Glutamatergic neuron (in vitro differentiated cells): ENCODE data around the gene CLIP4. TPM values are rescaled to one million over a fixed set of nuclear protein-coding genes. Genes with fewer than 3 reads are reported as not detected.
A peak's percentile ranks its signal among the peaks of the same experiment; 100 is the strongest.

ENCODE experiments used
- DNase-seq: peaks from one replicate; pipeline ENCODE4 v3.0.0; 2022
- H3K27ac Mint-ChIP-seq: one replicate; pipeline ENCODE4 v1.8.0; 2020; ENCODE audit warnings: mild to moderate bottlenecking, mixed read lengths, inconsistent platforms; ENCODE audit not compliant: unreplicated experiment
- H3K27me3 Mint-ChIP-seq: one replicate; pipeline ENCODE4 v1.8.0; 2020; ENCODE audit warnings: mild to moderate bottlenecking, moderate library complexity, mixed read lengths, inconsistent platforms; ENCODE audit not compliant: unreplicated experiment
- H3K36me3 Mint-ChIP-seq: one replicate; pipeline ENCODE4 v1.8.0; 2020; ENCODE audit warnings: mild to moderate bottlenecking, mixed read lengths, inconsistent platforms; ENCODE audit not compliant: unreplicated experiment
- H3K4me1 Mint-ChIP-seq: one replicate; pipeline ENCODE4 v1.8.0; 2020; ENCODE audit warnings: mild to moderate bottlenecking, low read depth, mixed read lengths, inconsistent platforms; ENCODE audit not compliant: unreplicated experiment
- H3K4me3 Mint-ChIP-seq: one replicate; pipeline ENCODE4 v1.8.0; 2020; ENCODE audit warnings: mild to moderate bottlenecking, mixed read lengths, inconsistent platforms; ENCODE audit not compliant: unreplicated experiment
- H3K9me3 Mint-ChIP-seq: one replicate; pipeline ENCODE4 v1.8.0; 2020; ENCODE audit warnings: mild to moderate bottlenecking, moderate library complexity, mixed read lengths, inconsistent platforms; ENCODE audit not compliant: unreplicated experiment
- CTCF ChIP-seq: fragments of 200-600 bp; sonication (generic); IDR thresholded peaks from one replicate; pipeline ENCODE4 v1.5.0; 2021; ENCODE audit not compliant: partially characterized antibody, unreplicated experiment
- long read RNA-seq: library from polyadenylated mRNA; unstranded; transcript quantifications from one replicate; pipeline ENCODE4 v2.0.0, GENCODE V29; 2020; ENCODE audit not compliant: unreplicated experiment
- total RNA-seq: library from RNA; stranded (reverse); fragmentation: NEBNext Ultra II Directional; extraction: Animal tissue kit (Norgen Biotek cat#: 25700); gene quantifications from one replicate; pipeline ENCODE4 v1.2.1, GENCODE V29; 2021; ENCODE audit not compliant: unreplicated experiment

Gene CLIP4
- 3.3 TPM for total RNA-seq
- long read RNA-seq: 0 reads

- H3K4me3 Mint-ChIP-seq: peak within 1 kb of the TSS; percentile 92
- peak; percentile 53 for DNase-seq
- H3K27me3 Mint-ChIP-seq: peaks cover 7% of the 10 kb centered on the region
- peaks cover 5% of the 10 kb centered on the region for H3K9me3 Mint-ChIP-seq
- no peaks in the 10 kb centered on the region for H3K36me3 Mint-ChIP-seq
- TF ChIP-seq CTCF: no peak
- H3K4me1 Mint-ChIP-seq: peaks cover 9% of the 10 kb centered on the region
- H3K27ac Mint-ChIP-seq: peak within 1 kb of the TSS; percentile 85
Measured at GRCh38 chr2:29114946-29115609, at the start of gene CLIP4. TSS of gene CLIP4 (plus strand) at chr2:29115415. CDS start at chr2:29121389, 5,974 bp downstream.

GRCh38 chr2:29066271-29066860 lies 48.8 kb upstream of the CLIP4 start:
- TF ChIP-seq CTCF: no peak
- H3K4me1 Mint-ChIP-seq: peaks cover 6% of the 10 kb centered on the region

GRCh38 chr2:29066997-29067605 lies 48.1 kb upstream of the CLIP4 start:
- no peak overlapping the region for H3K27ac Mint-ChIP-seq
- no peak for DNase-seq
- peaks cover 5% of the 10 kb centered on the region for H3K4me1 Mint-ChIP-seq
- H3K4me3 Mint-ChIP-seq: no peak overlapping the region
- TF ChIP-seq CTCF: no peak
- H3K27me3 Mint-ChIP-seq: peaks cover 2% of the 10 kb centered on the region
- no peaks in the 10 kb centered on the region for H3K9me3 Mint-ChIP-seq
- no peaks in the 10 kb centered on the region for H3K36me3 Mint-ChIP-seq

More at GRCh38 chr2:29066271-29066860, 48.8 kb upstream of the CLIP4 start:
- Mint-ChIP-seq H3K36me3 (no peaks in the 10 kb centered on the region), H3K27ac (no peak overlapping the region), H3K9me3 (no peaks in the 10 kb centered on the region), H3K27me3 (peaks cover 2% of the 10 kb centered on the region), H3K4me3 (no peak overlapping the region)
- no peak for DNase-seq

- Mint-ChIP-seq H3K27me3 (no peaks in the 10 kb centered on the region), H3K36me3 (peaks cover 4% of the 10 kb centered on the region), H3K4me1 (peaks cover 4% of the 10 kb centered on the region), H3K9me3 (no peaks in the 10 kb centered on the region), H3K4me3 (no peak overlapping the region), H3K27ac (no peak overlapping the region)
- no peak for DNase-seq
- TF ChIP-seq CTCF: no peak
Measured at GRCh38 chr2:29068513-29068912, 46.7 kb upstream of the CLIP4 start.

GRCh38 chr2:29070526-29070925 lies 44.7 kb upstream of the CLIP4 start:
- peaks cover 5% of the 10 kb centered on the region for H3K9me3 Mint-ChIP-seq
- H3K27ac Mint-ChIP-seq: no peak overlapping the region
- DNase-seq: no peak
- no peaks in the 10 kb centered on the region for H3K27me3 Mint-ChIP-seq
- H3K36me3 Mint-ChIP-seq: peaks cover 4% of the 10 kb centered on the region
- H3K4me3 Mint-ChIP-seq: no peak overlapping the region
- H3K4me1 Mint-ChIP-seq: peaks cover 13% of the 10 kb centered on the region
- no peak for TF ChIP-seq CTCF
